ENCODE measurements around the gene SLC22A23. TPM values are rescaled to one million over a fixed set of nuclear protein-coding genes. Genes with fewer than 3 reads are reported as not detected.

Gene SLC22A23
- total RNA-seq, 1 experiment from 2014 or later, result 6.8 TPM

GRCh38 chr6:3350252-3350796 is 106.5 kb downstream of the SLC22A23 start:
- H2BK120ac ChIP-seq (ENCODE audit: low read depth, low read length, poor library complexity, severe bottlenecking), result no peak overlapping the region
- no peak overlapping the region for H3K9ac ChIP-seq (ENCODE audit: extremely low read depth, insufficient read length, low read length)
- no peak overlapping the region for H4K5ac ChIP-seq (ENCODE audit: insufficient read length, low read depth, low read length)
- no peak overlapping the region for H2BK15ac ChIP-seq (ENCODE audit: low read depth, low read length)
- Mint-ChIP-seq H3K4me3 (no peak overlapping the region), H3K9me3 (no peaks in the 10 kb centered on the region), H3K36me3 (ENCODE audit: insufficient read depth in 1 of 3, low read depth in 3 of 3) (peaks cover 0 to 7% (median 0%) of the 10 kb centered on the region in 3 experiments; a peak in 3 of 7 replicates), H3K27me3 (ENCODE audit: low read depth) (peaks cover 3% of the 10 kb centered on the region), H3K27ac (no peak overlapping the region), H3K4me1 (peaks cover 58 to 59% of the 10 kb centered on the region in 2 experiments)
- H3K4me1 ChIP-seq (ENCODE audit: insufficient read depth, low read length), result peaks cover 18% of the 10 kb centered on the region
- no CpG with 5 or more reads among the region's 8 CpGs for WGBS (ENCODE audit: extremely low coverage, insufficient read length, low lambda C conversion rate)
- H3K79me1 ChIP-seq (ENCODE audit: insufficient read depth, low read depth, low read length, poor library complexity, severe bottlenecking), result no peaks in the 10 kb centered on the region
- H3K9me3 ChIP-seq (ENCODE audit: control insufficient read depth, low read depth, low read length), result no peaks in the 10 kb centered on the region
- TF ChIP-seq CTCF (conservative IDR thresholded peaks at IDR 0.05), result no peak
- H3K18ac ChIP-seq (ENCODE audit: insufficient read length, low read depth, low read length), result no peak overlapping the region
- no peak overlapping the region for H3K4ac ChIP-seq (ENCODE audit: low read depth, low read length)
- H2BK20ac ChIP-seq (ENCODE audit: low read depth, low read length, poor library complexity, severe bottlenecking), result no peak overlapping the region
- H3K79me2 ChIP-seq (ENCODE audit: insufficient read depth, low read length), result no peaks in the 10 kb centered on the region; the same call in 1 of the 2 replicates
- H3K23ac ChIP-seq (ENCODE audit: insufficient read length, low read depth, low read length), result no peak overlapping the region
- no peak overlapping the region for H3K14ac ChIP-seq (ENCODE audit: insufficient read depth, low read length)
- H4K91ac ChIP-seq (ENCODE audit: insufficient read length, low read depth, low read length), result no peak overlapping the region
- no peak overlapping the region for H3K4me2 ChIP-seq (ENCODE audit: insufficient read depth, insufficient read length, low read length)
- no peak for DNase-seq
- H3T11ph ChIP-seq (ENCODE audit: low read length), result no peak overlapping the region
- H2AK5ac ChIP-seq (ENCODE audit: insufficient read length, low read length), result no peak overlapping the region
- H3K23me2 ChIP-seq (ENCODE audit: insufficient read length, low read depth, low read length, poor library complexity, severe bottlenecking), result no peaks in the 10 kb centered on the region
- no peaks in the 10 kb centered on the region for H4K20me1 ChIP-seq (ENCODE audit: control insufficient read depth, insufficient read depth, insufficient read length)
- no peak overlapping the region for H2BK12ac ChIP-seq (ENCODE audit: insufficient read length, low read depth, low read length)
- no peak overlapping the region for H2BK5ac ChIP-seq (ENCODE audit: insufficient read length, low read length)
- H3K27me3 ChIP-seq (ENCODE audit: insufficient read depth, low read length), result no peaks in the 10 kb centered on the region
- H3K56ac ChIP-seq (ENCODE audit: insufficient read length, low read depth, low read length), result no peak overlapping the region
- no peak overlapping the region for H4K8ac ChIP-seq (replicated peaks; ENCODE audit: insufficient read length, low read depth, low read length)
- H2AFZ ChIP-seq (ENCODE audit: low read length), result no peak overlapping the region
- no peak overlapping the region for H3K27ac ChIP-seq (ENCODE audit: insufficient read length, low read depth, low read length)
